Adrenal gland (tissue), 12 donors: ENCODE measurements around the gene DMC1. TPM values are rescaled to one million over a fixed set of nuclear protein-coding genes. Genes with fewer than 3 reads are reported as not detected.

Experiments used
- DNase-seq, 7 donors: peaks; one replicate each; pipeline ENCODE4 v3.0.0-alpha.2; 2019 to 2020
- H3K27ac ChIP-seq, 5 donors: fragments of 200-600 bp; sonication (generic) in 4 of 5; 1 replicate in 3 of 5; 2 replicates in 2 of 5; pipeline versions ENCODE4 v1.5.1 to v1.8.0; 2016 to 2020; ENCODE audit warnings: mild to moderate bottlenecking in 1 of 5
- H3K27me3 ChIP-seq: fragments of 200-600 bp; 2 replicates; pipeline ENCODE4 v1.8.0; 2021
- H3K36me3 ChIP-seq, 2 donors: fragments of 200-600 bp; replicated peaks in 1 of 2; 1 replicate in 1 of 2; 2 replicates in 1 of 2; pipeline versions ENCODE4 v1.5.1 to v1.8.0; 2018 to 2022
- H3K4me1 ChIP-seq, 2 donors: fragments of 200-600 bp; replicated peaks in 1 of 2; 1 replicate in 1 of 2; 2 replicates in 1 of 2; pipeline versions ENCODE4 v1.5.1 to v1.8.0; 2018 to 2021
- H3K4me3 ChIP-seq, 4 donors: fragments of 200-600 bp; sonication (generic) in 3 of 4; one replicate each; pipeline ENCODE4 v1.5.1; 2016 to 2018
- H3K9me3 ChIP-seq, 3 donors: fragments of 200-600 bp; sonication (generic) in 1 of 3; replicated peaks in 1 of 3; 1 replicate in 2 of 3; 2 replicates in 1 of 3; pipeline versions ENCODE4 v1.5.1 to v1.8.0; 2016 to 2021
- POLR2A ChIP-seq, 2 donors: fragments of 450-650 bp; IDR thresholded peaks; one replicate each; pipeline ENCODE4 v1.6.1; 2017; ENCODE audit warnings: antibody characterized with exemption in 2 of 2, mild to moderate bottlenecking in 2 of 2, moderate library complexity in 1 of 2
- WGBS, 4 donors: extraction: QIAGEN DNeasy Blood & Tissue Kit in 2 of 4; methylation state at CpG; one replicate each; pipeline versions ENCODE4 v1.1.5 to v1.1.7; 2013 to 2017; 5-methylcytosine and 5-hydroxymethylcytosine counted together
- intact Hi-C, 2 donors: fragments of 100-400 bp; cut with DNase I; formaldehyde crosslinking; loops; one replicate each; pipeline versions ENCODE4 v1.14.1 to v1.15.0; 2022 to 2023
- polyA plus RNA-seq, 3 donors: library from polyadenylated mRNA; stranded (reverse); fragments of 200-250 nt in 2 of 3; fragments of 350-450 nt in 1 of 3; fragmentation: Illumina TruSeq in 1 of 3; extraction: RNeasy Lipid Tissue Mini Kit (QIAGEN cat#74804) in 1 of 3; gene quantifications; one replicate each; pipeline ENCODE4 v1.2.3, GENCODE V29; 2013 to 2014
- total RNA-seq, 9 donors: library from RNA; depleted of rRNA in 4 of 9; stranded (reverse); fragments of >200 nt in 4 of 9; fragments of 120-200 nt in 1 of 9; fragmentation: NEBNext Ultra II Directional in 1 of 9; extraction: Animal tissue kit (Norgen Biotek cat#: 25700) in 1 of 9; gene quantifications; one replicate each; pipeline versions ENCODE4 v1.1.0 to v1.2.4, GENCODE V29; 2013 to 2023
- TF ChIP-seq, protein P1 (sequence below), 6 experiments: fragments of 450-650 bp in 4 of 6; fragments of 200-600 bp in 2 of 6; sonication (generic) in 1 of 6; IDR thresholded peaks; 1 replicate in 5 of 6; 2 replicates in 1 of 6; pipeline versions ENCODE4 v1.5.1 to v1.8.0; 2016 to 2021; ENCODE audit warnings: antibody characterized with exemption in 6 of 6, mild to moderate bottlenecking in 2 of 6, moderate library complexity in 1 of 6
- donor health status: healthy with polysubstance abuse.
- donor health status: Bipolar disorder and iron deficiency.
- donor health status: DM: yes; HTN: yes; CAD: no.
- donor health status: DM: no; HTN: no; CAD: no.
- donor health status: DM: no; HTN: no; CAD: no.
- donor health status: DM: yes; HTN: yes; CAD: no.

The DMC1 gene
- total and polyA plus RNA-seq, 12 donors, result 0.08 to 28.9 (median 0.51) TPM; not detected in 2

DNA sequence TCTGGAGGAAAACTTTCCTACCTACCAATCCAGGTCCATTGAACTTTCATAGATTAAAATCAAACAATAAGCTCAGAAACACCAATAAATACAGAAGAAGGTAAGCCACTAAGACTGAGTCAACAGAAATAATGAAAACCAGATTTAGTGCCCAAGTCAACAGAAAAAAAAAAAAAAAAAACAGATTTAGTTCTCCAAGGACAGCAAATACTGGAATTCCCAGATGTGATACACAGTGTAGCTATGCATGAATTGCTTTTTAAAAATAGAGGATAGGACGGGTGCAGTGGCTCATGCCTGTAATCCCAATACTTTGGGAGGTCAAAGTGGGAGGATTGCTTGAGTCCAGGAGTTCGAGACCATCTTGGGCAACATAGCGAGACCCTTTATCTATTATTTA is 15.7 kb downstream of the DMC1 start:
- no peaks in the 10 kb centered on the region for H3K27me3 ChIP-seq
- H3K4me3 ChIP-seq, result no peak overlapping the region
- no peaks in the 10 kb centered on the region for H3K9me3 ChIP-seq
- TF ChIP-seq POLR2A (IDR thresholded peaks at IDR 0.05), result no peak
- TF ChIP-seq, protein P1, sequence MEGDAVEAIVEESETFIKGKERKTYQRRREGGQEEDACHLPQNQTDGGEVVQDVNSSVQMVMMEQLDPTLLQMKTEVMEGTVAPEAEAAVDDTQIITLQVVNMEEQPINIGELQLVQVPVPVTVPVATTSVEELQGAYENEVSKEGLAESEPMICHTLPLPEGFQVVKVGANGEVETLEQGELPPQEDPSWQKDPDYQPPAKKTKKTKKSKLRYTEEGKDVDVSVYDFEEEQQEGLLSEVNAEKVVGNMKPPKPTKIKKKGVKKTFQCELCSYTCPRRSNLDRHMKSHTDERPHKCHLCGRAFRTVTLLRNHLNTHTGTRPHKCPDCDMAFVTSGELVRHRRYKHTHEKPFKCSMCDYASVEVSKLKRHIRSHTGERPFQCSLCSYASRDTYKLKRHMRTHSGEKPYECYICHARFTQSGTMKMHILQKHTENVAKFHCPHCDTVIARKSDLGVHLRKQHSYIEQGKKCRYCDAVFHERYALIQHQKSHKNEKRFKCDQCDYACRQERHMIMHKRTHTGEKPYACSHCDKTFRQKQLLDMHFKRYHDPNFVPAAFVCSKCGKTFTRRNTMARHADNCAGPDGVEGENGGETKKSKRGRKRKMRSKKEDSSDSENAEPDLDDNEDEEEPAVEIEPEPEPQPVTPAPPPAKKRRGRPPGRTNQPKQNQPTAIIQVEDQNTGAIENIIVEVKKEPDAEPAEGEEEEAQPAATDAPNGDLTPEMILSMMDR (IDR thresholded peaks at IDR 0.05), result no peak
- 73 to 79% (median 76%) methylated on average over 3 of the region's 3 CpGs for WGBS, 4 donors
- H3K36me3 ChIP-seq, result no peaks in the 10 kb centered on the region
- intact Hi-C loops, result no loop called here
- no peak for DNase-seq
- H3K27ac ChIP-seq, result no peak overlapping the region
- H3K4me1 ChIP-seq, result no peaks in the 10 kb centered on the region

DNA sequence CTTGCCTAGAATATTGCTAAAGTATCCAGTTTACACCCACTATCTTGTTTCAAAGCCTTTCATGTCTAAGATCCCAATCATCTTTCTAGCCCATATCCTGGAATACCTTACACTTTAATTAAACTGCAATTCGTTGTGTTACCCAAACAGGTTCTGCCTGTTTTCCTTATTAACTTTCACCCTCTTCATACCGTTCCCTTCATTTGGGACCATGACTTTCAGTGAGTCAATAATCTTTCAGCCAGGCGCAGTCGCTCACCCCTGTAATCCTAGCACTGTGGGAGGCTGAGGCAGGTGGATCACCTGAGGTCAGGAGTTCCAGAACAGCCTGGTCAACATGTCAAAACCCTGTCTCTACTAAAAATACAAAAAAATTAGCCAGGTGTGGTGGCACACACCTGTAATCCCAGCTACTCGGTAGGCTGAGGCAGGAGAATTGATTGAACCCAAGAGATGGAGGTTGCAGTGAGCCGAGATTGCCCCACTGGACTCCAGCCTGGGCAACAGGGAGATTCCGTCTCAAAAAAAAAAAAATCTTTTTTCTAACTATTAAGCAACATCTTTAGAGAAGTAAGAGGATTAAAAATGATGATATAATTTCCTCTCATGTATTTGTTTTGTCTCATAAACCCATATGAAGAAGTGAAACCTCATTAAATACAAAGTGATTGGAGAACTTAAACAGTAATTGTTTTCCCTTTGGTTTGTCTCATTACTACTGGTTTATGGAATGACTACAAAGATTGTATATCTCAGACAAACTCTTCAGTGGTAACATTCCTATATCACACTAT is 20.7 kb downstream of the DMC1 start:
- Histone ChIP-seq H3K9me3 (no peaks in the 10 kb centered on the region), H3K27me3 (no peaks in the 10 kb centered on the region), H3K36me3 (no peaks in the 10 kb centered on the region), H3K4me3 (no peak overlapping the region), H3K4me1 (no peaks in the 10 kb centered on the region), H3K27ac (no peak overlapping the region)
- intact Hi-C loops, result no loop called here
- TF ChIP-seq, protein P1 (IDR thresholded peaks at IDR 0.05), result no peak
- no peak for TF ChIP-seq POLR2A (IDR thresholded peaks at IDR 0.05)
- DNase-seq, result no peak
- 81 to 91% (median 85%) methylated on average over 7 of the region's 7 CpGs for WGBS, 4 donors

DNA sequence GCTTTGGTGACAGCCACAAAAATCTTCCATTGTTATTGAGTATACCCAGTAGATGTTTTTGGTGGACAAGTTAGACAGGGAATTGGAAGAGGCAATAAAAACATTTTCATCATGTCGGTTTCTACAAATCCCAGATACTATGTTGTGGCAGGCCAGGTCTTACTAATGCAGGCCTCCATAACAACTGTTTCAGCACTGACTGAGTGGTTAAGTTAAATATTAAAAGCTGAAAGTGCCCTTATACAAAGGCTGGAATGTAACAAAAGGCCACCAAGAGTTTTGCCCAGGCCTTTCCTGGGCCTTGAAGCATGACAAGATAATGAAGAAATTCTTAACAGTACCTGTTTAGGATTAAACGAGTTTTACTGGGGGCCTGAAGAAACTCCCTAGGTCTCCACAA is 29.3 kb downstream of the DMC1 start:
- DNase-seq, result no peak
- intact Hi-C loops, result no loop called here
- WGBS, 4 donors, result 81 to 95% (median 86%) methylated on average over 2 of the region's 2 CpGs
- Histone ChIP-seq H3K36me3 (no peaks in the 10 kb centered on the region), H3K27me3 (no peaks in the 10 kb centered on the region), H3K27ac (no peak overlapping the region), H3K9me3 (no peaks in the 10 kb centered on the region), H3K4me1 (no peaks in the 10 kb centered on the region), H3K4me3 (no peak overlapping the region)
- no peak for TF ChIP-seq POLR2A (IDR thresholded peaks at IDR 0.05)
- TF ChIP-seq, protein P1 (IDR thresholded peaks at IDR 0.05), result no peak

GRCh38 chr22:38531251-38531938 is 38.6 kb downstream of the DMC1 start:
- 84 to 92% (median 88%) methylated on average over 4 of the region's 4 CpGs for WGBS, 4 donors
- no peak overlapping the region for H3K27ac ChIP-seq
- H3K4me3 ChIP-seq, result no peak overlapping the region
- DNase-seq, result no peak
- H3K27me3 ChIP-seq, result no peaks in the 10 kb centered on the region
- no peaks in the 10 kb centered on the region for H3K9me3 ChIP-seq
- TF ChIP-seq, protein P1 (IDR thresholded peaks at IDR 0.05), result no peak
- TF ChIP-seq POLR2A (IDR thresholded peaks at IDR 0.05), result no peak
- intact Hi-C loops, result no loop called here
- H3K36me3 ChIP-seq, result no peaks in the 10 kb centered on the region
- H3K4me1 ChIP-seq, result no peaks in the 10 kb centered on the region
